Measurements from ENCODE around the gene CLEC9A. TPM values are rescaled to one million over a fixed set of nuclear protein-coding genes. Genes with fewer than 3 reads are reported as not detected.
A peak's percentile ranks its signal among the peaks of the same experiment; 100 is the strongest.

The CLEC9A gene
- total and polyA plus RNA-seq, 2 experiments from 2014 or later: not detected

DNA sequence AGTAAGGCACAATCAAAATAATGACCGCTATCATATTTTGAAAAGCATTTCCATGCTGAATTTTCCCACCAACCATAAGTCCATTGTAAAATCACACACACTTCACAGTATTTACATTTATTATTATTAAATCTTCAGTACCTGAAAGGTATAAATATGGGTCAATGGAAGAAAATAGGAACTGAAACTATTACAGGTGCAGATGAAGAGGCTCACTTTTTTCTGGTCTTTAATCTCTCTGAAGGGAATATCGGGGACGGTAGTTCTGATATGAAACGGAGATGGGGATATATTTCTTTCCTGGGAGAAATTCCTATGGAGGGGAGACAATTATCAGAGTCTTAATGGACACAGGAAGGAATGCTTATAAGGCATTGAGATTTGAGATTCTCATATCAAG is 39.9 kb downstream of the CLEC9A start:
- H3K9me3 ChIP-seq (ENCODE audit: low read depth): no peaks in the 10 kb centered on the region
- H3K4me3 ChIP-seq: no peak overlapping the region
- no peaks in the 10 kb centered on the region for H3K27me3 ChIP-seq (replicated peaks; ENCODE audit: insufficient read depth)
- no peak overlapping the region for H2AFZ ChIP-seq
- H3K4me1 ChIP-seq (ENCODE audit: insufficient read depth): peaks cover 18% of the 10 kb centered on the region
- in situ Hi-C loops (cut with MboI): no loop called here
- DNase-seq: no peak
- H3F3A ChIP-seq (ENCODE audit: insufficient read depth): no peaks in the 10 kb centered on the region
- TF ChIP-seq EZH2phosphoT487 (IDR thresholded peaks at IDR 0.05; ENCODE audit: insufficient read depth, low read depth): no peak
- no peak overlapping the region for H3K9ac ChIP-seq
- H3K36me3 ChIP-seq (ENCODE audit: low read depth): no peaks in the 10 kb centered on the region
- H3K27ac ChIP-seq: no peak overlapping the region
- no peaks in the 10 kb centered on the region for H3K79me2 ChIP-seq (ENCODE audit: insufficient read depth)
- H3K9me2 ChIP-seq (ENCODE audit: insufficient read depth): no peaks in the 10 kb centered on the region
- H4K20me1 ChIP-seq (ENCODE audit: insufficient read depth): no peaks in the 10 kb centered on the region
- 88 to 91% methylated on average over 4 of the region's 4 CpGs for WGBS, 2 experiments (ENCODE audit: low coverage in 1 of 2, low lambda C conversion rate in 2 of 2, missing lambda C conversion rate in 2 of 2)
- no peak overlapping the region for H3K4me2 ChIP-seq (ENCODE audit: unreplicated experiment)

DNA sequence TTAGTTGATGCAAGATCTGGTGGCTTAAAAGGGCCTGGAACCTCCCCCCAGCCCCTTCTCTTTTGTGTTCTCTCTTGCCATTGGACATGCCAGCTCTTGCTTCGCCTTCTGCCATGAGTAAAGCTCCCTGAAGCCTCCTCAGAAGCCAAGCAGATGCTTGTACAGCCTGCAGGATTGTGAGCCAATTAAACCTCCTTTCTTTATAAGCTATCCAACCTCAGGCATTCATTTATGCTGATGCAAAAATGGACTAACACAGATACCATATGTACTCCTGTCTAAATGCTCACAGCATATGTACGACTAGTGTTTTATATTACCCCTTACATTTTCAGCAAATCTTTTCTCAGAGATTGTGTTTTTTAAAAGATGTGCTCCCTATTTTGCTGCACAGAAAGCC is 41.6 kb downstream of the CLEC9A start:
- Histone ChIP-seq H3K79me2 (ENCODE audit: insufficient read depth) (no peaks in the 10 kb centered on the region), H3K9me2 (ENCODE audit: insufficient read depth) (no peaks in the 10 kb centered on the region), H3K27ac (no peak overlapping the region), H3K9me3 (ENCODE audit: low read depth) (no peaks in the 10 kb centered on the region), H4K20me1 (ENCODE audit: insufficient read depth) (no peaks in the 10 kb centered on the region), H3F3A (ENCODE audit: insufficient read depth) (no peaks in the 10 kb centered on the region), H3K27me3 (replicated peaks; ENCODE audit: insufficient read depth) (no peaks in the 10 kb centered on the region), H3K36me3 (ENCODE audit: low read depth) (no peaks in the 10 kb centered on the region), H3K4me1 (ENCODE audit: insufficient read depth) (peaks cover 18% of the 10 kb centered on the region), H2AFZ (no peak overlapping the region), H3K9ac (no peak overlapping the region), H3K4me3 (no peak overlapping the region), H3K4me2 (ENCODE audit: unreplicated experiment) (no peak overlapping the region)
- 80 to 83% methylated on average over 2 of the region's 2 CpGs for WGBS, 2 experiments (ENCODE audit: low coverage in 1 of 2, low lambda C conversion rate in 2 of 2, missing lambda C conversion rate in 2 of 2)
- in situ Hi-C loops (cut with MboI): no loop called here
- DNase-seq: no peak
- TF ChIP-seq EZH2 (IDR thresholded peaks at IDR 0.05; ENCODE audit: insufficient read depth, poor library complexity, severe bottlenecking) (no peak), EZH2phosphoT487 (IDR thresholded peaks at IDR 0.05; ENCODE audit: insufficient read depth, low read depth) (no peak)

DNA sequence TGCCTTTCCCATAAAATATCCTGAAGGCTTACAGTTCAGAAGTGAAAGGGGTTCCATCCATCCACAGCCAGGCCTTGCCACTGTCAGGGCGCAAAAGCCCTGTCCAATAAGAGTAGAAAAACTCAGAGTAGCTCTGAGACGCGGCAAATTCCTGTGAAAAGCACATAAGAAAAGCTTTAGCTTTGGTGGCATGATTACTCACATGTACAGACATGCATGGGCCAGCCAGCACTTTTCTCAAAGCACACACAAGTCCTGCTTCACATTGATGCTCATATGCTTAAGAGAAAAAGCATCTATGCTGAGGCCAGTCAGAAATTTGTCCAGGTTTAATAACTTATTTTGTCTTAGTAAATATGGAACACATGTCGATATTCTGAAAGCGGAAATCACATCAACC is 42.8 kb downstream of the CLEC9A start:
- H3K9ac ChIP-seq: no peak overlapping the region
- H3K36me3 ChIP-seq (ENCODE audit: low read depth): no peaks in the 10 kb centered on the region
- no peaks in the 10 kb centered on the region for H3K9me3 ChIP-seq (ENCODE audit: low read depth)
- H3K27ac ChIP-seq: no peak overlapping the region
- no peak overlapping the region for H3K4me2 ChIP-seq (ENCODE audit: unreplicated experiment)
- no peaks in the 10 kb centered on the region for H3K79me2 ChIP-seq (ENCODE audit: insufficient read depth)
- no peak for DNase-seq
- 0 out of 2 replicates have a peak overlapping the region, but pooled peaks have one; percentile 10 for H2AFZ ChIP-seq
- 65 to 74% methylated on average over 5 of the region's 5 CpGs for WGBS, 2 experiments (ENCODE audit: low coverage in 1 of 2, low lambda C conversion rate in 2 of 2, missing lambda C conversion rate in 2 of 2)
- H4K20me1 ChIP-seq (ENCODE audit: insufficient read depth): no peaks in the 10 kb centered on the region
- no peaks in the 10 kb centered on the region for H3K9me2 ChIP-seq (ENCODE audit: insufficient read depth)
- peaks cover 14% of the 10 kb centered on the region for H3K4me1 ChIP-seq (ENCODE audit: insufficient read depth)
- no peaks in the 10 kb centered on the region for H3F3A ChIP-seq (ENCODE audit: insufficient read depth)
- in situ Hi-C loops (cut with MboI): no loop called here
- no peaks in the 10 kb centered on the region for H3K27me3 ChIP-seq (replicated peaks; ENCODE audit: insufficient read depth)
- no peak overlapping the region for H3K4me3 ChIP-seq
- no peak for TF ChIP-seq EZH2phosphoT487 (IDR thresholded peaks at IDR 0.05; ENCODE audit: insufficient read depth, low read depth)
- TF ChIP-seq EZH2 (IDR thresholded peaks at IDR 0.05; ENCODE audit: insufficient read depth, poor library complexity, severe bottlenecking): no peak

DNA sequence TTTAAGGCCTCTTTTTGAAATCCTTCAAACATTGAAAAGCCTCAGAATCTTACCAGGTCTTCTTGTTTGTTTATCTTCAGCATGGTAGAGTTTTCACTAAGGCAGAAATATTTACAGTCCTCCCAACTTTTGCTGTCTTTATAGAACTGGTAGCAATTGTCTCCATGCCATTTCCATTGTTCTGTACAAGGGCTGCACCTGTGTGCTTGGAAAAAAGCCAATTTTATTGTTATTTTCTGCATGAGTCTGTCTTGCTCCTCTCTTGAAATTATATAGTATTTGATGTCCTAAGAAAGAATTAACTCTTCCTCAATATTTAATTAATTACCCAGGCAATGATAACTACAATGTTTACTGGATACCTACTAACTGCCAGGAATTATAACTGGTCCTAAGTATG is 45.0 kb downstream of the CLEC9A start:
- Histone ChIP-seq H3K4me2 (ENCODE audit: unreplicated experiment) (no peak overlapping the region), H2AFZ (no peak overlapping the region), H3K9ac (no peak overlapping the region), H3K36me3 (ENCODE audit: low read depth) (no peaks in the 10 kb centered on the region), H4K20me1 (ENCODE audit: insufficient read depth) (no peaks in the 10 kb centered on the region), H3K9me2 (ENCODE audit: insufficient read depth) (no peaks in the 10 kb centered on the region), H3K79me2 (ENCODE audit: insufficient read depth) (no peaks in the 10 kb centered on the region), H3K4me1 (ENCODE audit: insufficient read depth) (no peaks in the 10 kb centered on the region), H3K4me3 (no peak overlapping the region), H3K27me3 (replicated peaks; ENCODE audit: insufficient read depth) (no peaks in the 10 kb centered on the region), H3K9me3 (ENCODE audit: low read depth) (no peaks in the 10 kb centered on the region), H3F3A (ENCODE audit: insufficient read depth) (no peaks in the 10 kb centered on the region), H3K27ac (no peak overlapping the region)
- DNase-seq: no peak
- no peak for TF ChIP-seq EZH2 (IDR thresholded peaks at IDR 0.05; ENCODE audit: insufficient read depth, poor library complexity, severe bottlenecking)
- no peak for TF ChIP-seq EZH2phosphoT487 (IDR thresholded peaks at IDR 0.05; ENCODE audit: insufficient read depth, low read depth)
- in situ Hi-C loops (cut with MboI): no loop called here

DNA sequence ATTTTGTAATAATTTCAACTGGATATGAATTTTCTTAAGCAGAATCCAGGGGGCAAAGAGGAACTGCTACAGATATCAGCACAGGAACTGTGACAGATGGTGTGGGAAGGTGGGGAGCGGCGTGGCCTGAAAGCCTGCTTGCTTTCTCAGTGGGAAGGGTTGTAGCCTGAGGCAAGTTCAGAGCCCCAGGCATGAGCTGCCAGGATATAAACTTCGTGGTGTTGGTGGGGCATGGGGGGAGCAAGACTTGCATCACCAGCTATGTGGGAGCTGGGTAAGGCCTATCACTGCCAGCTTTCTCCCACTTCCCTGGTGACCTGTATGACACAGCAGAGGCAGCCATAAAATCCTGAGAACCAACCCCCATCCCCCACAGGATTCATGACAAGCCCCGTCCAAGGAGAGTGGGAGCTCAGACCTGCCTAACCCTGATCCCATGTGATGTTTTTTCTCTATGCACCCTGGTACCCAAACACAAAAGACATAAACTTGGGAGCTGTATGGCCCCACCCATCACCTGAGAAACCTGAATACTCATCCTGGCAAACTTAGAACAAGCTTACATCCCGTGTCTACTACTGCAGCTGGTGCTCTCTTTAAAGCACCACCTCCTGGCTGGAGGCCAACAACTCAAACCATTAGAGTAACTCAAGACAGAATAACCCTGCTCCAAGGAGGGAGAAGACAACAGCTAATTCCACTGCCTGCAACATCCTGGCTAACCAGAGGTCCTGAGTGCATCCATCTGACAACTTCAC is 51.8 kb downstream of the CLEC9A start:
- Histone ChIP-seq H3K27me3 (replicated peaks; ENCODE audit: insufficient read depth) (no peaks in the 10 kb centered on the region), H3K4me2 (ENCODE audit: unreplicated experiment) (no peak overlapping the region), H3K36me3 (ENCODE audit: low read depth) (no peaks in the 10 kb centered on the region), H3K9me3 (ENCODE audit: low read depth) (no peaks in the 10 kb centered on the region), H3K79me2 (ENCODE audit: insufficient read depth) (no peaks in the 10 kb centered on the region), H3K9me2 (ENCODE audit: insufficient read depth) (no peaks in the 10 kb centered on the region), H3F3A (ENCODE audit: insufficient read depth) (no peaks in the 10 kb centered on the region), H3K9ac (no peak overlapping the region), H3K27ac (no peak overlapping the region), H4K20me1 (ENCODE audit: insufficient read depth) (no peaks in the 10 kb centered on the region), H3K4me1 (ENCODE audit: insufficient read depth) (no peaks in the 10 kb centered on the region), H2AFZ (no peak overlapping the region), H3K4me3 (no peak overlapping the region)
- DNase-seq: no peak
- WGBS, 2 experiments (ENCODE audit: low coverage in 1 of 2, low lambda C conversion rate in 2 of 2, missing lambda C conversion rate in 2 of 2): 52 to 54% methylated on average over 5 of the region's 5 CpGs
- in situ Hi-C loops (cut with MboI): no loop called here
- TF ChIP-seq EZH2phosphoT487 (IDR thresholded peaks at IDR 0.05; ENCODE audit: insufficient read depth, low read depth) (no peak), EZH2 (IDR thresholded peaks at IDR 0.05; ENCODE audit: insufficient read depth, poor library complexity, severe bottlenecking) (no peak)

Data from GM23248 (cell line).